K562 (cell line): Measurements from ENCODE around the gene RAB21. TPM values are rescaled to one million over a fixed set of nuclear protein-coding genes. Genes with fewer than 3 reads are reported as not detected.

ENCODE experiments used
- ATAC-seq: fragments of 200-7000 bp; cut with Tn5 transposase; 3 replicates; pipeline ENCODE4 v1.9.1; 2020; ENCODE audit warnings: moderate library complexity
- BruUV-seq: library from RNA; stranded (reverse); fragments of 400-500 nt; replicated peaks from 2 replicates; lab custom pipeline; 2021; lab: Mats Ljungman, UMichigan
- CTCF ChIA-PET: fragments of 300-600 bp; formaldehyde crosslinking; extraction: SDS; loops from one replicate; lab custom pipeline; 2021; ENCODE audit warnings: low intra/inter-chr PET ratio; lab: Yijun Ruan, JAX
- POLR2A ChIA-PET: fragments of 300-600, 350-650 bp; sonication (Branson Sonifier 250); formaldehyde crosslinking; extraction: SDS; loops from one replicate; lab custom pipeline; 2021; ENCODE audit warnings: antibody characterized with exemption, inconsistent platforms; lab: Yijun Ruan, JAX
- DNase-seq, 4 experiments: peaks; one replicate each; pipeline versions ENCODE4 v3.0.0 to v3.0.0-alpha.2; 2011 to 2018; ENCODE audit warnings: low spot score in 3 of 4, mixed read lengths in 3 of 4; ENCODE audit errors: extremely low read depth in 1 of 4
- FAIRE-seq: peaks from 2 replicates; lab custom pipeline; 2011; peaks lifted over from hg19 to GRCh38; lab: Jason Lieb, UNC
- H2AFZ ChIP-seq: 2 replicates; pipeline ENCODE4 v1.6.0; 2011; ENCODE audit warnings: low read depth, low read length, control low read depth, inconsistent platforms
- H3K27ac ChIP-seq: fragments of 200-600 bp; 3 replicates; pipeline ENCODE4 v1.8.0; 2011; ENCODE audit warnings: low read depth, mild to moderate bottlenecking, control low read depth, inconsistent platforms, low read length, moderate library complexity, mixed read lengths; ENCODE audit errors: extremely low read depth
- H3K27me3 ChIP-seq, 2 experiments: fragments of 300-600 bp in 1 of 2; 2 replicates in 1 of 2; 3 replicates in 1 of 2; pipeline versions ENCODE4 v1.6.0 to v1.8.0; 2011; ENCODE audit warnings: inconsistent platforms in 2 of 2, low read length in 2 of 2, mild to moderate bottlenecking in 1 of 2, mixed read lengths in 1 of 2, moderate library complexity in 1 of 2; ENCODE audit not compliant: control insufficient read depth in 2 of 2, insufficient read depth in 2 of 2
- H3K36me3 ChIP-seq: fragments of 300-600 bp; 3 replicates; pipeline ENCODE4 v1.8.0; 2011; ENCODE audit warnings: mild to moderate bottlenecking, low read length, inconsistent platforms; ENCODE audit not compliant: control insufficient read depth, insufficient read depth
- H3K4me1 ChIP-seq, 2 experiments: fragments of 200-600 bp in 1 of 2; replicated peaks in 1 of 2; 2 replicates in 1 of 2; 3 replicates in 1 of 2; pipeline versions ENCODE4 v1.5.1 to v1.8.0; 2011; ENCODE audit warnings: inconsistent platforms in 2 of 2, low read length in 2 of 2, mild to moderate bottlenecking in 1 of 2, mixed read lengths in 1 of 2, moderate library complexity in 1 of 2; ENCODE audit not compliant: control insufficient read depth in 2 of 2, insufficient read depth in 2 of 2
- H3K4me2 ChIP-seq: 2 replicates; pipeline ENCODE4 v1.6.1; 2011; ENCODE audit warnings: low read length, control low read depth, inconsistent platforms, mixed read lengths; ENCODE audit not compliant: insufficient read depth
- H3K4me3 ChIP-seq: fragments of 200-600 bp; sonication (generic), shearing (Covaris generic); 2 replicates; pipeline ENCODE4 v1.5.1; 2016; ENCODE audit warnings: control low read depth, inconsistent platforms
- H3K79me2 ChIP-seq: fragments of 200-600 bp; 3 replicates; pipeline ENCODE4 v1.8.0; 2011; ENCODE audit warnings: low read length, inconsistent platforms; ENCODE audit not compliant: control insufficient read depth, insufficient read depth
- H3K9ac ChIP-seq, 2 experiments: 2 replicates each; pipeline versions ENCODE4 v1.6.0 to v1.6.1; 2011; ENCODE audit warnings: low read depth in 2 of 2, low read length in 2 of 2, control low read depth in 1 of 2, inconsistent platforms in 1 of 2, mild to moderate bottlenecking in 1 of 2, mixed read lengths in 1 of 2; ENCODE audit not compliant: insufficient read depth in 1 of 2
- H3K9me1 ChIP-seq: one replicate; pipeline ENCODE4 v1.6.0; 2011; ENCODE audit warnings: inconsistent platforms, mild to moderate bottlenecking, low read length, moderate library complexity; ENCODE audit not compliant: control insufficient read depth, insufficient read depth
- H3K9me3 ChIP-seq: replicated peaks from 2 replicates; pipeline ENCODE4 v1.5.1; 2011; ENCODE audit warnings: low read depth, low read length, inconsistent platforms; ENCODE audit not compliant: control insufficient read depth, insufficient read depth
- H4K20me1 ChIP-seq: replicated peaks from 2 replicates; pipeline ENCODE4 v1.6.1; 2011; ENCODE audit warnings: low read length, inconsistent platforms, mixed read lengths; ENCODE audit not compliant: control insufficient read depth, insufficient read depth
- ARID2 ChIP-seq: fragments of 450-650 bp; IDR thresholded peaks from 2 replicates; pipeline ENCODE4 v1.6.1; 2017; ENCODE audit warnings: antibody characterized with exemption, mild to moderate bottlenecking
- ARID3B ChIP-seq: fragments of 250-450 bp; sonication (Bioruptor Pico); IDR thresholded peaks from 2 replicates; pipeline ENCODE4 v1.4.0; 2020; ENCODE audit warnings: borderline replicate concordance
- ASH1L ChIP-seq: fragments of 450-650 bp; IDR thresholded peaks from 2 replicates; pipeline ENCODE4 v1.6.1; 2018; ENCODE audit warnings: borderline replicate concordance, mild to moderate bottlenecking, low read depth; ENCODE audit not compliant: partially characterized antibody
- CREB1 ChIP-seq, 2 experiments: sonication (generic) in 1 of 2; formaldehyde crosslinking in 1 of 2; IDR thresholded peaks; 2 replicates each; pipeline versions ENCODE4 v1.6.1 to v1.8.0; 2012 to 2022; ENCODE audit warnings: inconsistent platforms in 1 of 2, mild to moderate bottlenecking in 1 of 2, missing genetic modification reagents in 1 of 2, moderate library complexity in 1 of 2
- MLX ChIP-seq, 2 experiments: fragments of 450-650 bp in 1 of 2; sonication (generic) in 1 of 2; formaldehyde crosslinking; conservative IDR thresholded peaks; 2 replicates each; pipeline versions ENCODE4 v1.4.0 to v1.8.1; 2020 to 2022; ENCODE audit warnings: mild to moderate bottlenecking in 1 of 2, missing genetic modification reagents in 1 of 2
- MTA3 ChIP-seq: fragments of 450-650 bp; formaldehyde crosslinking; IDR thresholded peaks from 2 replicates; pipeline ENCODE4 v1.6.1; 2017; ENCODE audit warnings: mild to moderate bottlenecking, borderline replicate concordance
- SMARCB1 ChIP-seq: IDR thresholded peaks from 2 replicates; pipeline ENCODE4 v1.6.1; 2011; ENCODE audit warnings: improper control_type of control experiment, low read depth; ENCODE audit not compliant: insufficient read length
- SMC3 ChIP-seq: conservative IDR thresholded peaks from 2 replicates; pipeline ENCODE4 v1.6.1; 2011; ENCODE audit warnings: low read depth, low read length, improper control_type of control experiment; ENCODE audit not compliant: insufficient read depth
- TBL1XR1 ChIP-seq, 2 experiments: IDR thresholded peaks; 2 replicates each; pipeline ENCODE4 v1.6.1; 2012; ENCODE audit warnings: improper control_type of control experiment in 2 of 2, low read length in 2 of 2, mild to moderate bottlenecking in 1 of 2
- TSHZ1 ChIP-seq: fragments of 250-450 bp; sonication (Bioruptor Pico); IDR thresholded peaks from 2 replicates; pipeline ENCODE4 v1.4.0; 2020; ENCODE audit warnings: mild to moderate bottlenecking, moderate library complexity
- UBTF ChIP-seq, 2 experiments: IDR thresholded peaks; 2 replicates each; pipeline ENCODE4 v1.6.1; 2012; ENCODE audit warnings: improper control_type of control experiment in 2 of 2, low read depth in 2 of 2, low read length in 2 of 2, borderline replicate concordance in 1 of 2
- WGBS: fragments of 100-300 bp; shearing (Covaris generic); methylation state at CpG from one replicate; pipeline ENCODE4 v1.1.6; 2016; ENCODE audit warnings: low coverage, mixed read lengths; ENCODE audit not compliant: insufficient coverage; ENCODE audit errors: missing lambda C conversion rate; 5-methylcytosine and 5-hydroxymethylcytosine counted together
- in situ Hi-C: fragments of 300-500 bp; cut with MboI; formaldehyde crosslinking; loops from 4 replicates; pipeline ENCODE4 v1.15.0; 2018; ENCODE audit warnings: inconsistent platforms, mixed read lengths
- intact Hi-C: fragments of 100-400 bp; cut with micrococcal nuclease; formaldehyde crosslinking; loops from 2 replicates; pipeline ENCODE4 v1.14.2; 2022
- polyA plus RNA-seq, 8 experiments: library from polyadenylated mRNA; depleted of rRNA in 4 of 8; stranded (reverse) in 5 of 8; unstranded in 3 of 8; fragments of >200 nt; fragmentation: Nextera tagmentation in 2 of 8; fragmentation: Illumina TruSeq in 1 of 8; extraction: Ambion mirVana in 2 of 8; extraction: Trizol in 1 of 8; gene quantifications; 2 replicates each; pipeline versions ENCODE4 v1.2.1 to v1.2.3, GENCODE V29; 2011 to 2014; ENCODE audit warnings: inconsistent platforms in 1 of 8, missing spikeins in 1 of 8
- total RNA-seq, 7 experiments: library from RNA; depleted of rRNA in 6 of 7; stranded (reverse); fragments of >200 nt in 6 of 7; fragmentation: Illumina TruSeq in 2 of 7; extraction: Trizol in 2 of 7; gene quantifications; 2 replicates each; pipeline versions ENCODE4 v1.2.1 to v1.2.3, GENCODE V29; 2011 to 2021; ENCODE audit warnings: low replicate concordance in 1 of 7

RAB21 gene
- total and polyA plus RNA-seq, 9 of the 15 experiments (the other 6 are each of a cell fraction or from before 2014, with no cell fraction given) = 5.3 to 45.6 (median 19.6) TPM

GRCh38 chr12:71746974-71747611, 7.6 kb upstream of the RAB21 start:
- FAIRE-seq (peak; percentile 91), DNase-seq (peak in 3 of 4 experiments; percentile 28 to 73 (median 45)), ATAC-seq (peak; percentile 84)
- H3K9me3 ChIP-seq = no peaks in the 10 kb centered on the region
- no peaks in the 10 kb centered on the region for H3K79me2 ChIP-seq
- peaks cover 3 to 10% of the 10 kb centered on the region in 2 experiments; a peak in 2 of 5 replicates for H3K4me1 ChIP-seq
- H2AFZ ChIP-seq = no peak overlapping the region
- POLR2A ChIA-PET = interaction anchor here (0.6 to 1.5 kb wide), 13 partner anchors 10 to 200 kb away, joined by 3 to 8 read pairs (median 3); partner anchors contain the start of gene THAP2
- CTCF ChIA-PET = interaction anchor here (0.6 to 2.0 kb wide), 7 partner anchors 62 to 897 kb away, joined by 3 to 8 read pairs (median 6); no protein-coding TSS in a partner anchor
- intact Hi-C loops (loop anchor here (1.0 to 5.0 kb wide), 4 partner anchors 108 to 530 kb away; no protein-coding TSS in a partner anchor), in situ Hi-C loops (loop anchor here (10.0 kb wide), 1 partner anchor 102 kb away; no protein-coding TSS in a partner anchor)
- no peaks in the 10 kb centered on the region for H3K36me3 ChIP-seq
- 12% methylated on average over 4 of the region's 4 CpGs for WGBS
- no peaks in the 10 kb centered on the region for H3K9me1 ChIP-seq
- H4K20me1 ChIP-seq = no peaks in the 10 kb centered on the region
- no peaks in the 10 kb centered on the region for H3K27me3 ChIP-seq
- no peak overlapping the region for H3K27ac ChIP-seq
- no peak overlapping the region for H3K9ac ChIP-seq
- no peak overlapping the region for H3K4me3 ChIP-seq
- H3K4me2 ChIP-seq = no peak overlapping the region
- no TSS peak for BruUV-seq
- TF ChIP-seq TSHZ1 (CRISPR knock-in tag) (no peak), ASH1L (no peak), MTA3 (no peak), MLX (CRISPR knock-in tag; conservative IDR thresholded peaks at IDR 0.05) (no peak), SMC3 (peak; percentile 73), CREB1 (IDR thresholded peaks at IDR 0.05) (no peak), CREB1 (CRISPR knock-in tag; IDR thresholded peaks at IDR 0.05) (0 out of 2 replicates have a peak, but pooled peaks have one; percentile 17), SMARCB1 (no peak), UBTF (IDR thresholded peaks at IDR 0.05; ENCODE audit: borderline replicate concordance in 1 of 2, low read depth in 2 of 2, low read length in 2 of 2) (0 out of 4 replicates have a peak, but pooled peaks of 1 of the 2 experiments have one; percentile 38), TBL1XR1 (IDR thresholded peaks at IDR 0.05; ENCODE audit: low read length in 2 of 2) (peak in 1 of 2 experiments; percentile 13; a peak in 1 of 4 replicates), ARID2 (0 out of 2 replicates have a peak, but pooled peaks have one; percentile 33), ARID3B (no peak)
